Activated CD8-positive, alpha-beta memory T cell treated with anti-CD3 and anti-CD28 coated beads, Interleukin-2, amount 10 ng/mL, durations not matched to agents 7 days and 5 days (primary cell): ENCODE results near the gene USP17L11. TPM values are rescaled to one million over a fixed set of nuclear protein-coding genes. Genes with fewer than 3 reads are reported as not detected.
"Not testable (repeated sequence)": the region's sequence is repeated elsewhere in the genome, so short reads cannot be mapped to it uniquely, and the experiment has no call there.

Experiments used
- ATAC-seq: fragments of 150-1000 bp; cut with Tn5 transposase; one replicate; pipeline ENCODE4 v1.10.0; 2021; ENCODE audit warnings: moderate library complexity
- CTCF ChIA-PET: fragments of 350-600 bp; sonication (Branson Sonifier 250); formaldehyde crosslinking; loops from one replicate; lab custom pipeline; 2021; ENCODE audit warnings: antibody characterized with exemption; lab: Charles Lee
- DNase-seq: peaks from one replicate; pipeline ENCODE4 v3.0.0-alpha.2; 2020
- H3K27ac Mint-ChIP-seq: one replicate; pipeline ENCODE4 v1.8.0; 2021; ENCODE audit warnings: mild to moderate bottlenecking, mixed read lengths
- H3K27me3 Mint-ChIP-seq: one replicate; pipeline ENCODE4 v1.8.0; 2021; ENCODE audit warnings: mixed read lengths
- H3K36me3 Mint-ChIP-seq: one replicate; pipeline ENCODE4 v1.8.0; 2021; ENCODE audit warnings: mild to moderate bottlenecking, mixed read lengths
- H3K4me1 Mint-ChIP-seq: one replicate; pipeline ENCODE4 v1.8.0; 2021; ENCODE audit warnings: mixed read lengths
- H3K4me3 Mint-ChIP-seq: one replicate; pipeline ENCODE4 v1.8.0; 2021; ENCODE audit warnings: mild to moderate bottlenecking, moderate library complexity, mixed read lengths
- H3K9me3 Mint-ChIP-seq: one replicate; pipeline ENCODE4 v1.8.0; 2022; ENCODE audit warnings: low read depth, mixed read lengths
- total RNA-seq, 2 experiments: library from RNA; stranded (reverse); gene quantifications; one replicate each; pipeline ENCODE4 v1.2.3, GENCODE V29; 2021

USP17L11 gene
- total RNA-seq = not detected

DNA sequence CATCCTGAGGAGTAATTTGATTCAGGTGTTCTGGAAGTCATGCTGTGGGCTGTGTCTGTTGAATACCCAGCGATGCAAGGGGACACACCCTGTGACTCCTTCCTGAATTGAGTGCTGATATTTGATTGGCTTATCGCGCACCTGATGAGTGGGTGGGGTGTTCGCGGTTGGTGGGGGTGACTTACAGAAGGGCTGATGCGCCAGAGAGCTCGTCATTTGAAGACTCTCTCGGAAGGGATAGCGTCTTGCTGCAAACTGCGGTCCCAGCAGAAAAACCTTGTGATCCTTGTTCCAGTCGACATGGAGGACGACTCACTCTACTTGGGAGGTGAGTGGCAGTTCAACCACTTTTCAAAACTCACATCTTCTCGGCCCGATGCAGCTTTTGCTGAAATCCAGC lies at the start of gene USP17L11:
Gene USP17L11 (plus strand): TSS at position 301 of the 400 bp plus-strand sequence. CDS start 0 bp downstream, at position 301.
- DNase-seq, H3K27ac Mint-ChIP-seq, H3K4me1 Mint-ChIP-seq, ATAC-seq, H3K9me3 Mint-ChIP-seq, H3K27me3 Mint-ChIP-seq, CTCF ChIA-PET, H3K4me3 Mint-ChIP-seq, H3K36me3 Mint-ChIP-seq: not testable (repeated sequence)

DNA sequence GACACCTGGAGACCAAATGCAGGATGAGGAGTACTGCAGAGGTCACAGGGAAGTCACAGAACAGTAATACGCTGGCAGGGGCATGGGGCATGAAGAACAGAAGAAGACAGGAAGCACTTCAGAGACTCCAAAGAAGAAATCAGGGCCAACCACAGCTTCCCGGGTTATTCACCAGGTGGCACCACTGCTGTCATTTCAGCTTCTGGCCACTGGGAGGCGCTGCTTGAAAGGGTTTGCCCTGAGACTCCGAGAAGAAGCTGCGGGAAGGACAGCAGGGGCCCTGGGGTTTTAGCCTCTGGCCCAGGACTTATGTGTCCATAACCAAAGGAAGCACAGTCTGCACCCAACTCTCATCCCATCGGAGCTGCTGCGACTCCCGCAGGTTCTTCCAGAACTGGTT lies 49.2 kb upstream of the USP17L11 start:
- DNase-seq, H3K9me3 Mint-ChIP-seq, H3K27ac Mint-ChIP-seq, ATAC-seq, CTCF ChIA-PET, H3K4me3 Mint-ChIP-seq, H3K27me3 Mint-ChIP-seq, H3K4me1 Mint-ChIP-seq, H3K36me3 Mint-ChIP-seq: not testable (repeated sequence)

DNA sequence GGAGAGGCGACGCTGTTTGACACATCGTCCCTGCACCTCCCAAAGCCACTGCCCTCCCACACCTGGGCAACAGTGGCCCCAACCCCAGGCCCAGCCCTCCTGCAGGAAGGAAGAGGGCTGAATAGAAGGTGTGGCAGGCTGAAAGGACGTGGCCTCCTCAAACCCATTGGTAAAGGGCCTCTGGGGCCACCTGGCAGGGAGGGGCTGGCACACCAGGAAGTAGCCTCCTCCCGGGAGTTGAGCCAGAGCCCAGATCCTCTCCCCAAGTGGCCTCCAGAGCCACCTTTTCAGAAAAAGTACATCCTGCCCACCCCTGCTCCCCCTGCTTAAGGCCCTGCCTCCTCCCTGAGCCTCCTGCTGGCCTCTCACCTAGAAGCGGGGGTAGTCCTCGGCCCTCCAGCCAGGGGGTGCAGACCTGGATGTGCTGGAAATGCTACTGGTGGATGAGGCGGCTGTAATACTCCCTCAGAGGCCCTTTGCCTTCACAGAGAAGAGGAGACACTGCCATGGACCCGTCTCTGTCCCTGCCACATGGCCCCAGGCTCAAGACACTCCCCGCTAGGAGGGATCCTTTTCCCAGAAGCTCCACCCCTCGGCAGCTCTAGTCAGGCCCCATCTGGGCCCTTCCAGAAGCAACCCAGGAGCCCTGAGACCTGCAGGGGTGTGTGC lies 45.3 kb upstream of the USP17L11 start, which contains the start of gene FAM90A26:
Gene FAM90A26 (plus strand): TSS at position 619 of the 669 bp plus-strand sequence. CDS start 2,764 bp downstream, outside the sequence.
- DNase-seq, H3K4me1 Mint-ChIP-seq, ATAC-seq, H3K27me3 Mint-ChIP-seq, H3K4me3 Mint-ChIP-seq, H3K9me3 Mint-ChIP-seq, H3K27ac Mint-ChIP-seq, H3K36me3 Mint-ChIP-seq, CTCF ChIA-PET: not testable (repeated sequence)

- CTCF ChIA-PET, H3K4me3 Mint-ChIP-seq, H3K27me3 Mint-ChIP-seq, H3K36me3 Mint-ChIP-seq, ATAC-seq, H3K27ac Mint-ChIP-seq, H3K9me3 Mint-ChIP-seq, H3K4me1 Mint-ChIP-seq, DNase-seq: not testable (repeated sequence)
These were observed 4.8 kb upstream of the USP17L11 start, which contains the start of gene USP17L10 for GRCh38 chr4:9210357-9210756. USP17L10 (plus strand) TSS chr4:9210657; CDS start chr4:9210657, 0 bp downstream.

DNA sequence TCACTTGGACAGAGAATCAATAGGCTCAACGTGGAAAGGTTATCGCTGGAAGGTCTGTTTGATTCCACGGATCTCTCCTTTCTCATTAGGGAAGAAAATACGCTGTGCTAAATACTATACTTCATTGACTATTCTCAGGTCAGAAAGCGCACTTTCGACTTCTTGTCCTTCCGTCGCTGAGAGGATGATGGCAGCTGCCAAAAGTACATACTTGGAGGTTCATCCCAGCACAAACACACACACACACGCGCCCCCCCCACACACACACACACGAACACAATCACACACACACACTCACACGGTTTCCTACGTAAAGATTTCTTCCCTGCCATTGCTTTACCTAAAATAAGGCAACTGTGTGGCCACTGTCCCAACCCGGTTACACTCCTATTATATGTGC lies 504 bp upstream of the USP17L11 start:
- H3K9me3 Mint-ChIP-seq, H3K4me1 Mint-ChIP-seq, CTCF ChIA-PET, ATAC-seq, H3K4me3 Mint-ChIP-seq, H3K27ac Mint-ChIP-seq, H3K27me3 Mint-ChIP-seq, H3K36me3 Mint-ChIP-seq: not testable (repeated sequence)
- DNase-seq = peak; percentile 19

DNA sequence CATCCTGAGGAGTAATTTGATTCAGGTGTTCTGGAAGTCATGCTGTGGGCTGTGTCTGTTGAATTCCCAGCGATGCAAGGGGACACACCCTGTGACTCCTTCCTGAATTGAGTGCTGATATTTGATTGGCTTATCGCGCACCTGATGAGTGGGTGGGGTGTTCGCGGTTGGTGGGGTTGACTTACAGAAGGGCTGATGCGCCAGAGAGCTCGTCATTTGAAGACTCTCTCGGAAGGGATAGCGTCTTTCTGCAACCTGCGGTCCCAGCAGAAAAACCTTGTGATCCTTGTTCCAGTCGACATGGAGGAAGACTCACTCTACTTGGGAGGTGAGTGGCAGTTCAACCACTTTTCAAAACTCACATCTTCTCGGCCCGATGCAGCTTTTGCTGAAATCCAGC lies 4.6 kb downstream of the USP17L11 start, which contains the start of gene USP17L12:
Gene USP17L12 (plus strand): TSS at position 301 of the 400 bp plus-strand sequence. CDS start 0 bp downstream, at position 301.
- H3K27ac Mint-ChIP-seq, ATAC-seq, DNase-seq, H3K9me3 Mint-ChIP-seq, H3K4me1 Mint-ChIP-seq, H3K27me3 Mint-ChIP-seq, CTCF ChIA-PET, H3K4me3 Mint-ChIP-seq, H3K36me3 Mint-ChIP-seq: not testable (repeated sequence)

DNA sequence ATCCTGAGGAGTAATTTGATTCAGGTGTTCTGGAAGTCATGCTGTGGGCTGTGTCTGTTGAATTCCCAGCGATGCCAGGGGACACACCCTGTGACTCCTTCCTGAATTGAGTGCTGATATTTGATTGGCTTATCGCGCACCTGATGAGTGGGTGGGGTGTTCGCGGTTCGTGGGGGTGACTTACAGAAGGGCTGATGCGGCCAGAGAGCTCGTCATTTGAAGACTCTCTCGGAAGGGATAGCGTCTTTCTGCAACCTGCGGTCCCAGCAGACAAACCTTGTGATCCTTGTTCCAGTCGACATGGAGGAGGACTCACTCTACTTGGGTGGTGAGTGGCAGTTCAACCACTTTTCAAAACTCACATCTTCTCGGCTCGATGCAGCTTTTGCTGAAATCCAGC lies 9.4 kb downstream of the USP17L11 start, which contains the start of gene USP17L13:
Gene USP17L13 (plus strand): TSS at position 301 of the 400 bp plus-strand sequence. CDS start 0 bp downstream, at position 301.
- ATAC-seq, H3K27ac Mint-ChIP-seq, H3K4me1 Mint-ChIP-seq, CTCF ChIA-PET, H3K4me3 Mint-ChIP-seq, H3K27me3 Mint-ChIP-seq, DNase-seq, H3K36me3 Mint-ChIP-seq, H3K9me3 Mint-ChIP-seq: not testable (repeated sequence)

DNA sequence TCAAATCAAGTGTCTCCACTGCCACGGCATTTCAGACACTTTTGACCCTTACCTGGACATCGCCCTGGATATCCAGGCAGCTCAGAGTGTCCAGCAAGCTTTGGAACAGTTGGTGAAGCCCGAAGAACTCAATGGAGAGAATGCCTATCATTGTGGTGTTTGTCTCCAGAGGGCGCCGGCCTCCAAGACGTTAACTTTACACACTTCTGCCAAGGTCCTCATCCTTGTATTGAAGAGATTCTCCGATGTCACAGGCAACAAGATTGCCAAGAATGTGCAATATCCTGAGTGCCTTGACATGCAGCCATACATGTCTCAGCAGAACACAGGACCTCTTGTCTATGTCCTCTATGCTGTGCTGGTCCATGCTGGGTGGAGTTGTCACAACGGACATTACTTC lies 15.0 kb downstream of the USP17L11 start:
- CTCF ChIA-PET, ATAC-seq, H3K9me3 Mint-ChIP-seq, H3K27ac Mint-ChIP-seq, H3K36me3 Mint-ChIP-seq, H3K4me3 Mint-ChIP-seq, H3K4me1 Mint-ChIP-seq, H3K27me3 Mint-ChIP-seq: not testable (repeated sequence)
- peak; percentile 36 for DNase-seq

- H3K27me3 Mint-ChIP-seq, H3K9me3 Mint-ChIP-seq, ATAC-seq, H3K27ac Mint-ChIP-seq, H3K4me1 Mint-ChIP-seq, H3K36me3 Mint-ChIP-seq, DNase-seq, CTCF ChIA-PET, H3K4me3 Mint-ChIP-seq: not testable (repeated sequence)
These were observed 18.9 kb downstream of the USP17L11 start, which contains the start of gene USP17L15 for GRCh38 chr4:9234085-9234484. USP17L15 (plus strand) TSS chr4:9234385; CDS start chr4:9234385, 0 bp downstream.

GRCh38 chr4:9238461-9238860 lies 23.3 kb downstream of the USP17L11 start:
- CTCF ChIA-PET, H3K9me3 Mint-ChIP-seq, ATAC-seq, H3K27ac Mint-ChIP-seq, H3K27me3 Mint-ChIP-seq, DNase-seq, H3K36me3 Mint-ChIP-seq, H3K4me3 Mint-ChIP-seq, H3K4me1 Mint-ChIP-seq: not testable (repeated sequence)

DNA sequence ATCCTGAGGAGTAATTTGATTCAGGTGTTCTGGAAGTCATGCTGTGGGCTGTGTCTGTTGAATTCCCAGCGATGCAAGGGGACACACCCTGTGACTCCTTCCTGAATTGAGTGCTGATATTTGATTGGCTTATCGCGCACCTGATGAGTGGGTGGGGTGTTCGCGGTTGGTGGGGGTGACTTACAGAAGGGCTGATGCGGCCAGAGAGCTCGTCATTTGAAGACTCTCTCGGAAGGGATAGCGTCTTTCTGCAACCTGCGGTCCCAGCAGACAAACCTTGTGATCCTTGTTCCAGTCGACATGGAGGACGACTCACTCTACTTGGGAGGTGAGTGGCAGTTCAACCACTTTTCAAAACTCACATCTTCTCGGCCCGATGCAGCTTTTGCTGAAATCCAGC lies 28.4 kb downstream of the USP17L11 start, which contains the start of gene USP17L17:
Gene USP17L17 (plus strand): TSS at position 301 of the 400 bp plus-strand sequence. CDS start 0 bp downstream, at position 301.
- not testable (repeated sequence) for H3K36me3 Mint-ChIP-seq

GRCh38 chr4:9247953-9248680 lies 32.9 kb downstream of the USP17L11 start, which contains the start of gene USP17L18:
USP17L18 (plus strand) TSS chr4:9248630; CDS start chr4:9248630, 0 bp downstream.
- H3K27me3 Mint-ChIP-seq, H3K9me3 Mint-ChIP-seq, CTCF ChIA-PET, H3K36me3 Mint-ChIP-seq, H3K4me1 Mint-ChIP-seq, H3K4me3 Mint-ChIP-seq, ATAC-seq, H3K27ac Mint-ChIP-seq: not testable (repeated sequence)
- DNase-seq = peak; percentile 40

More for the DNA sequence above, 28.4 kb downstream of the USP17L11 start, which contains the start of gene USP17L17:
- DNase-seq, H3K27me3 Mint-ChIP-seq, ATAC-seq, H3K9me3 Mint-ChIP-seq, H3K4me1 Mint-ChIP-seq, H3K4me3 Mint-ChIP-seq, CTCF ChIA-PET, H3K27ac Mint-ChIP-seq: not testable (repeated sequence)

- ATAC-seq, H3K9me3 Mint-ChIP-seq, CTCF ChIA-PET, H3K36me3 Mint-ChIP-seq, DNase-seq, H3K4me3 Mint-ChIP-seq, H3K4me1 Mint-ChIP-seq, H3K27ac Mint-ChIP-seq, H3K27me3 Mint-ChIP-seq: not testable (repeated sequence)
These were observed 37.9 kb downstream of the USP17L11 start, which contains the start of gene USP17L19 for GRCh38 chr4:9253078-9253477. USP17L19 (plus strand) TSS chr4:9253378; CDS start chr4:9253378, 0 bp downstream.
